ENCODE data around the gene SMYD5.

GRCh38 chr2:73249636-73250035 lies 35.6 kb downstream of the SMYD5 start:
- TF ChIP-seq CTCF (IDR thresholded peaks at IDR 0.05) (no peak), EP300 (IDR thresholded peaks at IDR 0.05) (no peak), POLR2AphosphoS5 (IDR thresholded peaks at IDR 0.05) (no peak)
